OCI-LY1 (cell line): Measurements from ENCODE around the gene MSL3B.

Experiments
- EZH2 ChIP-seq: fragments of 200-600 bp; sonication (generic), shearing (Covaris generic); IDR thresholded peaks from 2 replicates; pipeline ENCODE4 v1.8.0; 2017; ENCODE audit warnings: borderline replicate concordance, mixed run types, mild to moderate bottlenecking, antibody characterized with exemption, low read length, moderate library complexity, mixed read lengths
- TF ChIP-seq, protein P1 (sequence below): fragments of 200-600 bp; sonication (generic), shearing (Covaris generic); IDR thresholded peaks from 2 replicates; pipeline ENCODE4 v1.5.1; 2017; ENCODE audit warnings: mild to moderate bottlenecking, antibody characterized with exemption, low read length, moderate library complexity, mixed read lengths

DNA sequence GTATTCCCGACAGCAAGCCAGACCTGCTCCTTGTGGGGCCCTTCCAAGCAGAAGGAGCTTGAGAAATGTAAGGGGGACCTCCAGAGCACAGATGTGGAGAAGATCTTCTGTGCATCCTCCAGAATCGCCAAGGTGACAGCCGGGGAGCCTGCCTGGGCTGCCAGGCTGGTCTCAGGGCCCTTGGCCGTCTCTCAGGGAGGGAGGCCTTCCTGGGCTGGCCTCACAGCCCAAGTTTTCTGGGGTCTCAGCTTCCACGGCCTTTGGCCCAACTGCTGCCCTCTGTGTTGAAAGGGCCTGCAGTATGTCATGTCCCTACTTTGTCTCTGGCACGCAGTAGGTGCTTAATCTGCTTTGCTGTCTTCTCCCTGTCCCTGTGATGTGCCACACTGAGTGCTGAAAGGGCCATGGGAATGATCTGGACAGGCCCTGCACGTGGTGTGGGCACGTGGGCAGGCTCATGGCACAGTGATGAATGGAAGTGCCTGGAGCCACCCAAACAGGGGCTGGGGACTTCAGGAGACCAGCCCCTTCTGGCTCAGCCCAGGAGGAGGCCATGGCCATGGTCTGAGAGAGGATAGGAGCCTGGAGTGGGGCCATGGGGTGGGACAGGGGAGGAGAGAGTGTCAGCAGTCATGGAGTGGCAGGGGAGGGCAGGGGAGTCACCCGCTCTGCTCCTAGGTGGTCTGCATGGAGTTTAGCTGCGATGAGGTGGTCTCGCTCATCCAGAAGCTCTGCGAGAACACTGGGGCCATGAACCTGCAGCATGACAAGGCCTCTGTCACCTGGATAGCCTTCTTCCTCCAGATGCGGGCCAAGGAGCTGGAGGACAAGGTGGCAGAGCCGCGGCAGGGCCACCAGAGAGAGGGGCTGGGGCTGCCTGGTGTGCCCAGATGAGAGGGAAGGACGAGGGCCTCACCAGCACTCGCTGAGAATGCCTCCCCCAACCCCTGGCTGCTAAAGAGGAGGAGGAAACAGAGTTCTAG is 49.3 kb downstream of the MSL3B start:
- TF ChIP-seq, protein P1, sequence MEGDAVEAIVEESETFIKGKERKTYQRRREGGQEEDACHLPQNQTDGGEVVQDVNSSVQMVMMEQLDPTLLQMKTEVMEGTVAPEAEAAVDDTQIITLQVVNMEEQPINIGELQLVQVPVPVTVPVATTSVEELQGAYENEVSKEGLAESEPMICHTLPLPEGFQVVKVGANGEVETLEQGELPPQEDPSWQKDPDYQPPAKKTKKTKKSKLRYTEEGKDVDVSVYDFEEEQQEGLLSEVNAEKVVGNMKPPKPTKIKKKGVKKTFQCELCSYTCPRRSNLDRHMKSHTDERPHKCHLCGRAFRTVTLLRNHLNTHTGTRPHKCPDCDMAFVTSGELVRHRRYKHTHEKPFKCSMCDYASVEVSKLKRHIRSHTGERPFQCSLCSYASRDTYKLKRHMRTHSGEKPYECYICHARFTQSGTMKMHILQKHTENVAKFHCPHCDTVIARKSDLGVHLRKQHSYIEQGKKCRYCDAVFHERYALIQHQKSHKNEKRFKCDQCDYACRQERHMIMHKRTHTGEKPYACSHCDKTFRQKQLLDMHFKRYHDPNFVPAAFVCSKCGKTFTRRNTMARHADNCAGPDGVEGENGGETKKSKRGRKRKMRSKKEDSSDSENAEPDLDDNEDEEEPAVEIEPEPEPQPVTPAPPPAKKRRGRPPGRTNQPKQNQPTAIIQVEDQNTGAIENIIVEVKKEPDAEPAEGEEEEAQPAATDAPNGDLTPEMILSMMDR, result no peak
- TF ChIP-seq EZH2, result no peak
